ENCODE results near the gene FGD1. TPM values are rescaled to one million over a fixed set of nuclear protein-coding genes. Genes with fewer than 3 reads are reported as not detected.

Gene FGD1
- total and polyA plus RNA-seq, 2 of the 8 experiments (the other 6 are each of a cell fraction or from before 2014, with no cell fraction given): 6.8 to 34.9 TPM

DNA sequence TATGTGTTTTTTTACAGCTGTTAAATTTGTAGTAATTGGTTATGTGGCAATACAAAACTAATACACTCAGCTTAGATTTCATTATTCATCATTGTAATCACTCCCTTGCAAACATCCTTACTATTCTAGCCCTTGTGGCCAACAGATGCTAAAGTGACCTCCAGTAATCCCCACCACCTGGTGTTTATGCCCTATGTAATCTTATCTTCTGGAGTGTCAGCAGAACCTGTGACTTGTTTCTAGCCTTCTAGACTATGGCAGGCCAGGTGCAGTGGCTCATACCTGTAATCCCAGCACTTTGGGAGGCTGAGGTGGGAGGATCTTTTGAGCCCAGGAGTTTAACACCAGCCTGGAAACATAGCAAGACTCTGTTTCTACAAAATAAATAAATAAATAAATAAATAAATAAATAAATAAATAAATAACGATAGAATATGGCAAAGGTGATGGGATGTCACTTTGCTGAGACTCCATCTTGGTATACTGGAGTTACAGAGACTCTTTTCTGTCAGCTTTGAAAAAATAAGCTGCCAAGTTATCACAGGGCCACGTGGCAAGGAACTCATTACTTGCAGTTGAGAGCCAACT lies 68.1 kb downstream of the FGD1 start:
- Histone ChIP-seq H3K56ac (replicated peaks; ENCODE audit: insufficient read length, low read depth, low read length) (no peak overlapping the region), H3K79me1 (ENCODE audit: low read depth, low read length) (no peaks in the 10 kb centered on the region), H3K9ac (replicated peaks in 1 of 4; ENCODE audit: extremely low read depth in 1 of 4, low read depth in 3 of 4, low read length in 3 of 4) (no peak overlapping the region), H2BK5ac (ENCODE audit: low read depth, low read length) (no peak overlapping the region), H3K27me3 (replicated peaks in 1 of 4; ENCODE audit: control insufficient read depth in 3 of 4, extremely low read depth in 1 of 4, insufficient read depth in 3 of 4, low read length in 3 of 4) (no peaks in the 10 kb centered on the region), H3K23ac (ENCODE audit: insufficient read length) (no peak overlapping the region), H3K23me2 (ENCODE audit: low read depth, low read length) (no peaks in the 10 kb centered on the region), H3K9me3 (ENCODE audit: insufficient read depth in 2 of 2, low read depth in 1 of 2, low read length in 1 of 2) (no peaks in the 10 kb centered on the region), H3K4me1 (replicated peaks in 1 of 4; ENCODE audit: control insufficient read depth in 3 of 4, insufficient read depth in 4 of 4, low read length in 3 of 4) (no peaks in the 10 kb centered on the region), H2BK12ac (ENCODE audit: low read depth, low read length) (no peak overlapping the region), H2AK5ac (ENCODE audit: low read depth, low read length) (no peak overlapping the region), H2BK20ac (ENCODE audit: low read length) (no peak overlapping the region), H3K18ac (ENCODE audit: extremely low read depth, low read length) (no peak overlapping the region), H3K4me3 (ENCODE audit: extremely low read depth in 1 of 4, insufficient read depth in 2 of 4, low read depth in 3 of 4, low read length in 4 of 4) (no peak overlapping the region), H3K4ac (replicated peaks; ENCODE audit: insufficient read length, low read depth, low read length) (no peak overlapping the region), H2BK15ac (ENCODE audit: low read length) (no peak overlapping the region), H4K91ac (replicated peaks; ENCODE audit: insufficient read length, low read length) (no peak overlapping the region), H3K14ac (ENCODE audit: insufficient read length) (no peak overlapping the region), H3K36me3 (ENCODE audit: control insufficient read depth in 2 of 4, insufficient read depth in 4 of 4, low read length in 3 of 4) (no peaks in the 10 kb centered on the region), H2AFZ (ENCODE audit: low read length) (no peak overlapping the region), H4K20me1 (replicated peaks in 1 of 2; ENCODE audit: control insufficient read depth in 1 of 2, insufficient read depth in 2 of 2, low read length in 2 of 2) (no peaks in the 10 kb centered on the region), H3K27ac (ENCODE audit: low read depth, low read length) (no peak overlapping the region), H4K8ac (ENCODE audit: extremely low read depth, insufficient read depth, low read length) (no peak overlapping the region), H2BK120ac (replicated peaks; ENCODE audit: low read depth, low read length) (no peak overlapping the region), H3K79me2 (ENCODE audit: control insufficient read depth in 1 of 2, insufficient read depth in 2 of 2, low read length in 2 of 2) (no peaks in the 10 kb centered on the region), H4K5ac (ENCODE audit: insufficient read length, low read depth, low read length) (no peak overlapping the region), H3K4me2 (ENCODE audit: insufficient read depth in 1 of 2, low read depth in 2 of 2, low read length in 2 of 2) (no peak overlapping the region)
- DNase-seq (ENCODE audit: low read depth in 1 of 2, low spot score in 2 of 2): no peak
- FAIRE-seq: no peak
- 91% methylated on average over 2 of the region's 2 CpGs; no CpG with 5 or more reads in 1 of the 2 experiments for WGBS, 2 experiments (ENCODE audit: extremely low coverage in 1 of 2, insufficient coverage in 1 of 2, insufficient read length in 1 of 2, insufficient replicate concordance in 2 of 2, low coverage in 1 of 2, low lambda C conversion rate in 2 of 2, missing lambda C conversion rate in 1 of 2)
- ChIA-PET CTCF (ENCODE audit: partially characterized antibody) (no interaction called here), POLR2A (ENCODE audit: partially characterized antibody) (interaction anchor here (0.6 to 1.0 kb wide), 2 partner anchors 10 to 89 kb away, joined by 3 to 4 read pairs; no protein-coding TSS in a partner anchor)
- TF ChIP-seq CTBP2 (IDR thresholded peaks at IDR 0.05; ENCODE audit: borderline replicate concordance, insufficient read depth, insufficient read length, low read length): no peak
- TF ChIP-seq SIX5 (IDR thresholded peaks at IDR 0.05; ENCODE audit: low read depth, low read length): no peak
- TF ChIP-seq, protein P1, sequence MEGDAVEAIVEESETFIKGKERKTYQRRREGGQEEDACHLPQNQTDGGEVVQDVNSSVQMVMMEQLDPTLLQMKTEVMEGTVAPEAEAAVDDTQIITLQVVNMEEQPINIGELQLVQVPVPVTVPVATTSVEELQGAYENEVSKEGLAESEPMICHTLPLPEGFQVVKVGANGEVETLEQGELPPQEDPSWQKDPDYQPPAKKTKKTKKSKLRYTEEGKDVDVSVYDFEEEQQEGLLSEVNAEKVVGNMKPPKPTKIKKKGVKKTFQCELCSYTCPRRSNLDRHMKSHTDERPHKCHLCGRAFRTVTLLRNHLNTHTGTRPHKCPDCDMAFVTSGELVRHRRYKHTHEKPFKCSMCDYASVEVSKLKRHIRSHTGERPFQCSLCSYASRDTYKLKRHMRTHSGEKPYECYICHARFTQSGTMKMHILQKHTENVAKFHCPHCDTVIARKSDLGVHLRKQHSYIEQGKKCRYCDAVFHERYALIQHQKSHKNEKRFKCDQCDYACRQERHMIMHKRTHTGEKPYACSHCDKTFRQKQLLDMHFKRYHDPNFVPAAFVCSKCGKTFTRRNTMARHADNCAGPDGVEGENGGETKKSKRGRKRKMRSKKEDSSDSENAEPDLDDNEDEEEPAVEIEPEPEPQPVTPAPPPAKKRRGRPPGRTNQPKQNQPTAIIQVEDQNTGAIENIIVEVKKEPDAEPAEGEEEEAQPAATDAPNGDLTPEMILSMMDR (IDR thresholded peaks at IDR 0.05; ENCODE audit: control extremely low read depth in 1 of 3, insufficient read depth in 1 of 3, low read depth in 1 of 3, low read length in 3 of 3): no peak
- no peak for TF ChIP-seq EGR1 (IDR thresholded peaks at IDR 0.05; ENCODE audit: borderline replicate concordance, low read depth, low read length)
- no peak for TF ChIP-seq TCF12 (IDR thresholded peaks at IDR 0.05; ENCODE audit: low read depth, low read length)
- no peak for TF ChIP-seq SP4 (IDR thresholded peaks at IDR 0.05; ENCODE audit: low read length)
- TF ChIP-seq NANOG (IDR thresholded peaks at IDR 0.05; ENCODE audit: insufficient read depth, low read depth, low read length, poor library complexity, severe bottlenecking): no peak
- TF ChIP-seq FOSL1 (IDR thresholded peaks at IDR 0.05; ENCODE audit: insufficient read depth, low read depth, low read length): no peak
- TF ChIP-seq, protein P2, sequence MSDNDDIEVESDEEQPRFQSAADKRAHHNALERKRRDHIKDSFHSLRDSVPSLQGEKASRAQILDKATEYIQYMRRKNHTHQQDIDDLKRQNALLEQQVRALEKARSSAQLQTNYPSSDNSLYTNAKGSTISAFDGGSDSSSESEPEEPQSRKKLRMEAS (IDR thresholded peaks at IDR 0.05): no peak
- TF ChIP-seq KDM4A (IDR thresholded peaks at IDR 0.05; ENCODE audit: low read depth, low read length, severe bottlenecking): no peak
- no peak for TF ChIP-seq KDM5A (IDR thresholded peaks at IDR 0.05; ENCODE audit: low read length)
